HG03565 (cell line): Measurements from ENCODE around the gene SHISA8.

ENCODE experiments used
- ATAC-seq: cut with Tn5 transposase; IDR thresholded peaks from one replicate; pipeline ENCODE4 v1.9.1; 2021; ENCODE audit warnings: mild to moderate bottlenecking, moderate library complexity; ENCODE audit not compliant: unreplicated experiment

SHISA8 gene

DNA sequence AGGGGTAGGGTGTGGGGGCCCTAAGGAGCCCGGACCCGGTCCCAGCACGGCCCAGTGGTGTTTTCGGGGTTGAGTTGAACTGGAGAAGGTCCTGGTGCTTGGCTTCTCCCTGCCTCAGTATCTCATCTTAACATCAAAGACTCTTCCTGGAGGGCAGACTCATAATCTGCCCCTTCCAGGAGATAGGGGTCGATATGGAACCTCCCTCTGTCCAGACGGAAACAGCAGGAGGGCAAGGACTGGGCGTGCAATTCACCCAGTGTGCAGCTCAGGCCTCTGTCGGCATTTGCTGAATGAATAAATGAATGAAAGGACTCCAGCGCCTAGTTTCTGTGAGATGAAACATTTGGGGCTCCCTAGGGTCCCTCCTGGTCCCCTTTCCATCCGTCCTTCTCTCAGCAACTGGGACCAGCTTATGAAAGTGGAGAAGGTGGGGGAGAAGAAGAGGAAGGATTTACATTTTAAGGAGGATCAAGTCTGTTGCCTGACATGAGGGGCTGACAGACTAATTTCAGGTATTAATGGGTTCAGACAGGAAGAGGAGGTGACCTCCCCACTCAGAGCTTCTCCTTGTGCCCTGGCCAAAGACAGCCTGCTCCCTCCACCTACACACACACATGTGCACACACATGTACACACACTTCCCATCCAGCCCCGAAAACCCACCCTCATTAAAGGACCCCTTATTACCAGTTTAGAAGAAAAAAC lies 1.1 kb upstream of the SHISA8 start:
- no peak for ATAC-seq

DNA sequence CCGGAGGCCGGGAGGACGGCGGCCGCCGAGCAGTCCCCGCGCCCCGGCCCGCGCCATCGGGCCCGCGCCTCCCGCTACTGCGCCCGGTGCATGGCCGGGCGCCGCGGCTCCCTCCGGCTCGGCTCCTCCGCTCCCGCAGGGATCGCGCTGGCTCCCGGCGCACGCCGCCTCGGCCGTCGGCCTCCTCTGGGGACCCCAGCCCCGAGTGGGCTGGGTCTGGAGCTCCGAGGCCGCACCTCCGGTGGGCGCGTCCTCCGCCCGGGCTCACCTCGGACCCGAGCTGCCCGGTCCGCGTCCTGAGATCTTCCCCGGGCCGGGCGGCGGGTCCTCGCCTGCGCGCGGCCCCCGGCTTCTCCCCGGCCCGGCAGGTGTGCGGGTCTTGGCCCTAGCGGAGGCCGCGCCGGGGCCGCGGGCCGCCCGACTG lies 251 bp downstream of the SHISA8 start:
- no peak for ATAC-seq

DNA sequence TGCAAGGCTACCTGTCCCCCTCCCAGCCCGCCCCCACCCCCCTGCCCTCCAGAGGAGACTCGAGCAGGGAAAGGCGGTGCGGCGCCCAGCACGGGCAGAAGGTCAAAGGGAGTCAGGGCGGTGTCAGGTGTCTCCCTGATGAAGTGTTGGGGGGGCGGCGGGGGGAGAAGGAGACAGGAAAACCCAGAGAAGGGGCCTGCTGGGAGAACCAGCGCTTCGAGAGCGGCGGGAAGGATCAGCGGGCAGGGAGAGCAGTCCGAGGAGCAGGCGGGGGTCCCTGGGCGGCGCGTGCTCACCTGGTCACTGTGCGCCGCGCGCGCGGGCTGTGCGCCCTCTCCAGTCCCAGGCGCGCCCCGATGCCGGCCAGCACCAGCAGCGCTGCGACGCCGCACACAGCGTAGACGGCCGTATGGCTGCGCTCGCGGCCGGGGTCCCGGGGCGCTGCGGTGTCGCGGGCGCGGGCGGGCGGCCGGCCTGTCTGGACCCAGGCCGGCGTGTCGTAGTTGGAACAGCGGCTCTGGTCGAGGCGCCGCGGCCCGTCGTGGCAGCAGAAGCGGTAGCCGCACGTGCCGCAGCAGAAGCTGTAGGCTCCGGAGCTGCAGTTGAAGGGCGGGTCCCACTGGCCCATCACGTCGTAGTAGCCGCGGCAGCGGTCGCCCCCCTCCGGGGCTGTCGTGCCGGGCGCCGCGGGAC lies 886 bp downstream of the SHISA8 start:
- no peak for ATAC-seq

DNA sequence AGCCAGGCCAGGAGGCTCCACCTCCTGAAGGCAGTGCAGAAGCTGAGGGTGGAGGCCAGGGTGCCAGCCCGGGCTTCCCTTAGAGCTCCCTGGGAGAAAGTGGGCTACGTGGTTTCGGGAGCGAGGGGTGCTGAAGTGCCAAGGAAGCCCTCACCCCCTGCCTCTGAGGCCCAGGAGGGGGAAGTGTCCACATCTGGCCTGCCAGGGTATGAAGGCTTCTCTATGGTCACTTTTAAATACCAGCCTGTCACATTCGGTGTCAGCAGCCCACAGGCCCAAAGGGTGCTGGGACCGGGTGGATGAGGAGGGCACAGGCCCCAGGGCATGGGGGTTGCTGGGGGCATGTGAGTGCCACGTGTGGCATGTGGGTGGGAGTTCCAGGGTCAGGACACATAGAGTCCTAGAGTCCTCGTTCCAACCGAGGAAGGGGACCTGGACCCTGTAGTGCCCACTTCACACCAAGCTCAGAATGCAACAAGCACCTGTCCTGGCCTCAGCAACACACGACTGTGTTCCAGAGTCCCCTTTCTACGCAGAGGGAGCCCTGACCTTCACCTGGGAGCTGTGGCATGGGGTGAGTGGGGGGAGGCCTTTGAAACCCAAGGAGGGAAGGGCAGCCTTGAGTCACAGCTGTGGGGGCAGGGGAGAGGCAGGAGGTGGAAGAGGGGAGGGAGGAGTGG lies 1.7 kb downstream of the SHISA8 start:
- ATAC-seq, result no peak

DNA sequence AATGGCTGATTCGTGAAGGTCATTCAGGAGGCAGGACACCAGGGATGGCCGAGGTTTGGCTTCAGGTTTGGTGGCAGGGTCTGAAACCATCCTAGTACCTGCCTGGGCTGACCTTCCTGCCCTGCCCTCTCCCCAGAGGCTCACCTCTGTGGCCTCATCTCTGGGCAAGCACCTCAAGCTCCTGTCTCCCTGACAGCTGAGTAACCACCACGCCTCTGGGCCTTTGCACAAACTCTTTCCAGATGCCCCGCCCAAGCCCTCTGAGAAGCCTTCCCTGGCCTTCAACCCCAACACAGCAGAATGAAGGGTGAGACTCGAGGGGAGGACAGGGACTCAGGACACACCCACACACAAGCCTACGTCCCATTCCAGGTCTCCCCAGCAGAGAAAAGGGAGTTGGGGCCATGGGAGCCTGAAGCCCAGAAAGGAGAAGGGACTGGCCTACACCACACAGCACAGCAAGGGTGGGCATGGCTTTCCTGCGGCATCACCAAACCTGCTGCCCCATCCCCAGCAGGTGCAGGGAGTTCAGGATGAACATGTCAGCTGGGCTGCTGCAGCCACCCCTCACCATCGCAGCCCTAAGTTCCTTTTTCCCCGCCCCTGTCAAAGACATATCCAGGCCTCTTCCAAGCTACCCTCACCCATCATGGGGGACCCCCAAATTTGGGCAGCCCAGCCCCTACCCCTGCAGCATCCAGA lies 2.4 kb downstream of the SHISA8 start:
- ATAC-seq, result no peak

DNA sequence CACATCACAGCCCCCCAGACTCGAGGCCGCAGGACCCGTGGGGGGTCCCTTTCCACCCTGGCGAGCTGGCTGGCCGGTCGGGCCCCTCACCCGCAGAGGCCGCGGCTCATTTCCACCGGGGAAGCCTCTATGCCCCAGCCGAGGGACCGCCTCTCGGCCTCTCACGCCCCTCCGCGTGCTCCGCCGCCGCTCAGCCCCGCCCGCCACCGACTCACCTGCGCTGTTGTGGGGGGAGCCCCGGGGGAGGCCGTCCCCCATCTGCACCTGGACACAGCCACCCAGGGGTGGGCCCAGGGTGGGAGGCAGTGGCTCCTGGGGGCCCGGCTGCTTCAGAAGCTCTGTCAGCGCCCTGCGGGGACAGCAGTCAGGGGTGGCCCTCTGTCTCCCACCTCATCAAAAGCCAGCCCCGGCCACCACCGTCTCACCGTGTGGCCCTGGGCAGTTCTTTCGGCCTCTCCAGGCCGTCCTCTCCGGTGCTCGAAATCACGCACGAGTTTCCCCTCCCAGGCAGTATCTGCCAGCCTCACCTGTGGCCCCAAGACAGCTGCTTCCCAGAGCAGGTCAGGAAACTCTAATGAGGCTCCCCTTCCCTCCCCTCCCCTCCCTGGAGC lies 3.8 kb downstream of the SHISA8 start:
- ATAC-seq, result no peak

DNA sequence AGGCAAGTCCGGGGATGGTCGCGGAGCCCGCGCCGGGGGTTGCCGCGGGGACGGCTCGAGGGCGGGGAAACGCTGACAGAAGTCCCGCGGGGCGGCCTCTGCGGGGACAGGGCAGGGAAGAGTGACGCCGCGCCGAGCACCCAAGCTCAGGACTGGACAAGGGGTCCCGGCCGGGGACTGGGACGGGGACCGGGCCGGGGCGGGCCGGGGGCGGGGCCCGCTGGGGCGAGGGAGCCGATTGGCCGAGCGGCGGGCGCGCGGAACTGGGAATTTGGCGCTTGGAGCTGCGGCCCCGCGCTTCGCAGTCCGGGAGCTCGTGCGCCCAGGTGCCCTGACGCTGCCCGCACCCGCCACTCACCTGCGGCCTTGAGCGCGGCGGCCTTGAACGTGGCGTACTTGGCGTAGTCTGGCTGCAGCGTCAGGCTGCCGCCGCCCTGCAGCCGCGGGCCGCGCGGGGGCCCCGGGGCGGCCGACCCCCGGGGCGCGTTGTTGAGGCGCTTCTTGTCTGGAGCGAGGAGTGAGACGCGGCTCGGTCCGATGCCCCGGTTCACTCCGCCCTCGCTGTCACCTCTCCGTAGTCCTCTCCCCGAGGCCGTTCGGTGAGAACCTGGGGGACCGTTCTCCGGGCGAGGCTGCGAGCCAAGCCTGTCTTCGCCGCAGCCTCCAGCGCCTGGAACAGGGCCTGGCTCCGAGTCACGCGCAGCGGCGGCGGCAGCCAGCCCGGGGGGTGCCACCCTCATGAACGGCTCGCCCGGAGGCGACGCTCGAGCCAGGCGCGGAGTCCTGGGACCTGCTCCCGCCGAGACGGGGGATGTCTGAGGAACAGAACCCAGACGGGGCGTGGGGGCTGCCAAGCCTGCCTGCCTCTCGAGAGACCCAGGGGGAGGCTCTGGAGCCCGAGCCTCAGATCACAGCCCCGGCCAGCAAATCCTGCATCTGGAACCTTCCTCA lies 4.5 kb downstream of the SHISA8 start:
- ATAC-seq, result no peak

DNA sequence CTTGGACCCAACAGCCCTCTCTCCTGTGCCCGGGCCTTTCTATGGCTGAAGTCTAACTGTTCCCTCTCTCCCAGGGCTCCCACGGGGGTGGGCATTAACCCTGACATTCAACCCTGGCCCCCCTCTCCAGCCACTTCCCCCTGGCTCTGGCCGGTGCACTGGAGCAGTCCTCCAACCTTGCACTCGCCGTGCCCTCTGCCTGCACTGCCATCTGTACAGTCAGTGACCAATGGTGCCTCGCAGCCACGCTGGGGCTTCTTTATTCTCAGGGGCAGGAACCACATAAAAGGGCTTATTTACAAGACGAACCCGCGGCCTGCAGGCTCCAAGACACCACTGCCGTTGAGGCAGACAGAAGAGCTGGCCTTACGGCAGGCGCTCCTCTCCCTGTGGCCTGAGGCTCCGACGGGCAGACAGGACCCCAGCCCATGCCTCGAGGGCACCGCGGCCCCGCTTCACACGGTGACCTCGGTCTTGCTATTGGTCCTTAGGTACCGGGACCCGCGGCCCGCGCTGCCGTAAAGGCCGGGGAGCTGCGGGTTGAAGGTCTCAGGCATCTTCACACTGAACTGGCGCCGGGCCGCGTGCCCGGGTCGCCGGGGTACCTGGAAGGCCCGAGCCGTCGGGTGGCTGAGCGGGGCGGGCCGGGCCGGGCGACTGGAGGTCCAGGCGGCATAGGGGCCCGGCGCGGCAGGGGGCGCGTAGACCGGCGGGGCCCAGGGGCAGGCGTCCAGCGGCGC lies 5.4 kb downstream of the SHISA8 start:
- no peak for ATAC-seq

DNA sequence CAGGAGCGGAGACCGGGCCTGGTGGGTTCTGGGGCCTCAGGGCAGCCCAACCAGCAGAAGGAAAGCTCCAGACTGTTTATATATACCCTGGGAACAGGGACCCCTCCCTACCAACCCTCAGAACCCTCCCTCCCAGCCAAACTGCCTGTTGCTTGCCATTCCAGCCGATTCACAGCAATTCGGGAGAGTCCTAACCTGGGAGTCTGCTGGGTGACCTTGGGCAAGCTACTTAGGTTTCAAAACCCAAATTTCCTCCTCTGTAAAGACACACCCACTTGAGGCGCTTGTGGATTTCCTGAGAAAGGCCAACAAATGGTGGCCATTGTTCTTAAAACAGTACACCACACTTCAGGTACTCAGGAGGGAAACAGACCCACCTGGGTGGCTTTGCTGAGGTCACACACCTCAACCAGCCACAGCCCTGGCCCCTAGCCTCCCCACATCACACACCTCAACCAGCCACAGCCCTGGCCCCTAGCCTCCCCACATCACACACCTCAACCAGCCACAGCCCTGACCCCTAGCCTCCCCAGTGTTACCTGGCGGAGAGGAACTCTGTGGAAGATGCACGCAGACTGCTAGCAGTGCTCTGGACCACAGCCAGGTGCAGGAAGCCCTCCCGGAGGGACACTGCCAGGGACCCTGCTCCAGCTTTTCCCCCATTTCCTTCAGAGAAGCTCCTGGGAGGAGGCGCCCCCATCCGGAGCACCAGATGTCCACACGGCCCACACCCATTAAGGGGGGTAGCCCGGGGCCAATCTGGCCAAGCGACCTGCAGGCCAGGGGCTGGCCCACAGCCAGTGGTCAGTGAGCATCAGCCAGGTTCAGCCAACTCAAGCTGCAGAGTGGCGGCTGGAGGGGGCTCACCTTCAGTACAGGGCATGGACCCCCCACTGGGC lies 6.2 kb downstream of the SHISA8 start:
- ATAC-seq, result no peak

DNA sequence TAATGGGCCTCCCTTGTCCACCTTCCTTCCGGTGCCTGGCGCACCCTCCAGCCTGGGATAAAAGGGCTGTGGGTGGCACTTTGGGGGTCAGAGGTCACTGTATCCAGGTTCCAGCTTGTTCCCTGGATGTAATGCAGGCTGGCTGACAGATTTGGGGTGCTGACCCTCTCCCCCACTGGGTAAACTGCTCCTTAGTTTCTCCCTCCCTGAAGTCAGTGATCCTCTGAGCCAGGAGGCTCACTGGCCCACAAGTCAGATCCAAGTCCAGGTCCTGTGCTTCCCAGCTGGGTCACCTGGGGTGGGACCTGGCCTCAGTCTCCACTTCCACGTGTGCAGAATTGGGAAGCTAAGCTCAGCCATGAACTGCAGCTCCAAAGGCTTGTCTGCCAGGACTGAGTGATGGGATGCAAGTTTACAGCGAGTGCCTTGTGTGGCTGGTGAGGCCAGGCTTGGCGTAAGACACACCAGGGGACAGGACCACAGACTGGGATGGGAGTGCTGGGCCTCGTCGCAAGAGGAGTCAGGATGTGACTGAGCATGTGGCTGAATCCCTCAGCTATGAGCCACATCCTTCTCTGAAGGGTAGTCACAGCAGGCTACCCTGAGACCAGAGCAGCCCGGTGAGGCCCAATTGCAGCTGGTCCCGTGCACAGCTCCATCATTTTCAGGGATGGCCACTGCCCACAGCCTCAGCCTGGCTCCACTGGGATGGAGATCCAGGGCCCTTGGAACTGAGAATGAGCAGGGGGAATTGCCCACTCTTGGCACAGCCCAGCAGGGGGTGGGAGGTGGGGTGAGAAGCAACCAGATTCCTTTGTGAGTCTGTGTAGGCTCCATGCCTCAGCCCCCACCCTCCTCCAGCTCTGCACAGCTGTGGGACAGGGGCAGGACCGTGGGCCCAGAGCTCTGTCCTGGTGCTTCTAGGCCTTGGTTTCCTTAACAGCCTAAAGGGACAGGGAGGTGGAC lies 7.2 kb downstream of the SHISA8 start:
- ATAC-seq, result no peak

DNA sequence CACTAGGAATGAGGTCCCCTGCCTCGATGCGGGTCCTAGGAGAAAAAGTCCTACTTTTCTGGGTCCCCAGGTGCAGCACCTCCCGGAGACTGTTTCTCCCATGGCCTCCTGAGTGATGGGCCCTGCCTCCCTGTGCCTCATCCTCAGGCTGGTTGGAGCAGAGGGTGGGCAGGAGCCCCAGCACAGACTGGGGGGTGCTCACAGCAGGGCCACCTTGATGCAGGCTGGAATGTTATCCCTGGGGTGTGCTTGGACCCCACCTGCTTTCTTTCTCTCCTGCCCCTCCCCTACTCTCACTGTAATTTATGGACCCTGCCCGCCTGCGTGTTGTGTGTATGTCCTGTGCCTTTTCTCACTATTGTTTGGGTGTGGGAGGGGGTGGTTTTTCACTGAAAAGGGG lies 8.1 kb downstream of the SHISA8 start:
- ATAC-seq, result no peak

DNA sequence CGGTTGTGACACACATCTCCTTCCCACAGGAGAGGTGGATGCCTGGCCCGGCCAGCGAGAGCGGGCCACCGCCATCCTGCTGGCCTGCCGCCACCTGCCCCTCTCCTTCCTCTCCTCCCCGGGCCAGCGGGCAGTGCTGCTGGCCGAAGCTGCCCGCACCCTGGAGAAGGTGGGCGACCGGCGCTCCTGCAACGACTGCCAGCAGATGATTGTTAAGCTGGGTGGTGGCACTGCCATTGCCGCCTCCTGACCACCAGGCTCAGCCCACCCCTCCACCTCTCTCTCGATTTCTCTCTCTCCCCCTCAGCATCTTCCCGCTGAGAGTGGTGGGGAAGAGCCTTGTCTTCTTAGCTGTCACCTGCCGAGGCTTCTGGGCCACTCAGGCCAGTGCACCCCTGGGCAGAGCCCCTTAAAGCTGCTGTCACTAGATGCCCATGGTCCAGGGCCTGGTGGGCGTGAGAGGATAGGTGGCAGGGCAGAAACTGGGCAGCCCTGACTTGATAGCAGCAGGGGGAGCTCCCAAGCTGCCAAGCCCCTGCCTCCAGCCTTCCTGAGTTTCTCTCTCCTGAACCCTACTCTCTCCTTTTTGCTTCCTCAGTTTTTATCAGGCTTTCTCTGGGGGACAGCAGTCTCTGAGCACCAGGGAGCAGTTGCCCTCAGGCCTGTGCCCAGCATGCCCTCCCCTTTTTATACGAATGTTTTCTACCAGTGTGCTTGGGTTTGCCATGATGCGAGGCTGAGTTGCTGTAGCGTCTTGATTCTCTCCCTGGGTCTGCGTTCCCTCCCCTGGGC lies 9.3 kb downstream of the SHISA8 start:
- ATAC-seq, result no peak

DNA sequence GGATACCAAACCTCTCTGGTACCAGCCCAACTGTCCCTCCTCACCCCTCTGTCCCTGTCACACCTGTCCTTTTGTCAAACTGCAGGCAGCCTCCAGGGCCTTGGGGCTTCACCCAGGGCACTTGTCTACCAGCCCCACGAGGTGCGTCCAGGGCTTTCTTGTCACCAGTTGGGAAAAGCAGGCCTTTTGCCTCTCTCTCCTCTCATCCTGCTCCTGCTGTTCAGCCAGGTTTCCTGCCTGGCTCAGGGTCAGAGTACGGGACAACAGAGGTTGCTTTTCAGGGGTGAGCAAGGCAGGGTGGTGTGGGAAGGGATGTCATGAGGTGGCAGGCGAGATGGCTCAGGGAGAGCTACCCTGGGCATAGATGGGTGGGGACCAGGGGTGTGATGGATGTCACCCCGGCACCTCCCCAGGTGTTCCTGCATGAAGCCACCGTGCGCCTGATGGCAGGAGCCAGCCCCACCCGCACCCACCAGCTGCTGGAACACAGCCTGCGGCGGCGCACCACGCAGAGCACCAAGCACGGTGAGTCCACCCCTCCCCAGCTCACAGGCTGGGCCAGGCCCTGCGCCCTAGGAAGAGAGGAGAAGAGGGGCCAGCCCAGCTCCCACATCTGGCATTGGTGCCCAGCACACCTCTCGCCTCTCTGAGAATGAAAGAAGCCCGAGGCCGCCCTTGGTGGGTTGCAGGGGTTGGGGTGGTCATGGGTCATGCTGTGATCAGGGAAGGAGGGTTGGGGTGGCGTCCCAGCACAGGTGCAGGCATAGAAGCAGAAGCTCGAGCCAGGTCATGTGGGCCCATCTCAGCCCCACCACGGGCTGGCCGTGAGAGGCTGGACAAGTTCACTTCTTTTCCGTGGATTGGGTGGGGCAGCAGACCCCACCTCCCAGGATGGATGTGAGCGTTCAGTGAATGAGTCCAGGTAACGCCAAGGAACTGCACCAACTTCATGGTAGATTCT lies 10.1 kb downstream of the SHISA8 start:
- ATAC-seq, result no peak

DNA sequence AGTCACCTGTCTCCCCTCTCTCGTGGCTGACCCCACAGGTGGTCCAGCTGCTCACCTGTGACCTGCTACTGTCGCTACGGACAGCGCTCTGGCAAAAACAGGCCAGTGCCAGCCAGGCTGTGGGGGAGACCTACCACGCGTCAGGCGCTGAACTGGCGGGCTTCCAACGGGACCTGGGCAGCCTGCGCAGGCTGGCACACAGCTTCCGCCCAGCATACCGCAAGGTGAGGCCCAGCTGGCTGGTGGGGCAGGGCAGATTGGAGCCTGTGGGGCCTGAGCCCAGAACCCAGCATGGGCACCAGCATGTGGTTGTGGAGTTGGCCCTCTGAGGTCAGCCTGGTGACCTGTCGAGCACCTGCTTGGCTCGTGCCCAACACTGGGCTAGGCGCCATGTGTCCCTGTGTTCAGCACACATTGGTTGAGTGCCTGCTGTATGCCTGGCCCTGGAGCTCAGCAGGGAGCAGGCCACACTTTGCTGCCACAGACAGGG lies 11.9 kb downstream of the SHISA8 start:
- ATAC-seq, result no peak

DNA sequence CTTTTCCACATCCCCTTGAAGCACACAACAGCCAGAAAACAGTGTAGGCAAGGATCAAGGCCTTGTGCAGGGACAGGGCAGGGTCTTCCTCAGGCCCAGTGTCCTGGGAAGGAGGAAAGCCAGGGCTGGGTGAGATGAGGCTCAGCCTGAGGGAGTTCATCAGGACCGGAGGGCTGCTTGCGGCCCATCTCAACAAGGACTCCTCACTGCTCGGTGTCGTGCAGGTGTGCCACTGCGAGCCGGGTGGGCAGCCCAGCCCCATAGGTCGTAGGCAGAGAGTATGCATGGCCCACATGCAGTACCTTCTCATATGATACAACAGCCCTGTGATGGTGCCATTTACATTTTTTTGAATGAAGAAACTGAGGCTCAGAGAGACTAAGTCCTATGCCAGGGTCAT lies 12.9 kb downstream of the SHISA8 start:
- no peak for ATAC-seq
